ENCODE data around the gene CLEC4F. TPM values are rescaled to one million over a fixed set of nuclear protein-coding genes. Genes with fewer than 3 reads are reported as not detected.
"Not testable (repeated sequence)": the region's sequence is repeated elsewhere in the genome, so short reads cannot be mapped to it uniquely, and the experiment has no call there.

CLEC4F gene
- total and polyA plus RNA-seq, 12 donors = 0.06 to 2.4 (median 0.30) TPM; not detected in 2

DNA sequence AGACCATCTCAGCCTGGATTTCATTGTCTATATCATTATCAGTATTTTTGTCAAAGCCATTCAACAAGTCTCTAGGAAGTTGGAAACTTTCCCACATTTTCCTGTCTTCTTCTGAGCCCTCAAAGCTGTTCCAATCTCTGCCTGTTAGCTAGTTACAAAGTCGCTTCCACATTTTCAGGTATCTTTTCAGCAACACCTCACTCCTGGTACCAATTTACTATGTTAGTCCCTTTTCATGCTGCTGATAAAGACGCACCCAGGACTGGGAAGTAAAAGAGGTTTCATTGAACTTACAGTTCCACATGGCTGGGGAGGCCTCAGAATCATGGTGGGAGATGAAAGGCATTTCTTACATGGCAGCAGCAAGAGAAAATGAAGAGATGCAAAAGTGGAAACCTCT, 20.7 kb downstream of the CLEC4F start:
- Histone ChIP-seq H3K27ac (no peak overlapping the region), H3K9me3 (peaks cover 0 to 18% (median 0%) of the 10 kb centered on the region in 11 donors), H3K27me3 (peaks cover 0 to 12% (median 0%) of the 10 kb centered on the region in 7 donors), H3K4me3 (no peak overlapping the region), H3K4me1 (peaks cover 0 to 4% (median 0%) of the 10 kb centered on the region in 9 donors), H3K36me3 (no peaks in the 10 kb centered on the region)
- intact Hi-C loops (cut with DNase I) = loop anchor here in 4 of 10 donors (10.0 kb wide), 1 partner anchor 145 kb away; no protein-coding TSS in a partner anchor
- TF ChIP-seq, protein P1, sequence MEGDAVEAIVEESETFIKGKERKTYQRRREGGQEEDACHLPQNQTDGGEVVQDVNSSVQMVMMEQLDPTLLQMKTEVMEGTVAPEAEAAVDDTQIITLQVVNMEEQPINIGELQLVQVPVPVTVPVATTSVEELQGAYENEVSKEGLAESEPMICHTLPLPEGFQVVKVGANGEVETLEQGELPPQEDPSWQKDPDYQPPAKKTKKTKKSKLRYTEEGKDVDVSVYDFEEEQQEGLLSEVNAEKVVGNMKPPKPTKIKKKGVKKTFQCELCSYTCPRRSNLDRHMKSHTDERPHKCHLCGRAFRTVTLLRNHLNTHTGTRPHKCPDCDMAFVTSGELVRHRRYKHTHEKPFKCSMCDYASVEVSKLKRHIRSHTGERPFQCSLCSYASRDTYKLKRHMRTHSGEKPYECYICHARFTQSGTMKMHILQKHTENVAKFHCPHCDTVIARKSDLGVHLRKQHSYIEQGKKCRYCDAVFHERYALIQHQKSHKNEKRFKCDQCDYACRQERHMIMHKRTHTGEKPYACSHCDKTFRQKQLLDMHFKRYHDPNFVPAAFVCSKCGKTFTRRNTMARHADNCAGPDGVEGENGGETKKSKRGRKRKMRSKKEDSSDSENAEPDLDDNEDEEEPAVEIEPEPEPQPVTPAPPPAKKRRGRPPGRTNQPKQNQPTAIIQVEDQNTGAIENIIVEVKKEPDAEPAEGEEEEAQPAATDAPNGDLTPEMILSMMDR (IDR thresholded peaks at IDR 0.05) = no peak
- ATAC-seq (no peak), DNase-seq (no peak)
- 86 to 91% methylated on average over 2 of the region's 2 CpGs for WGBS, 2 donors

DNA sequence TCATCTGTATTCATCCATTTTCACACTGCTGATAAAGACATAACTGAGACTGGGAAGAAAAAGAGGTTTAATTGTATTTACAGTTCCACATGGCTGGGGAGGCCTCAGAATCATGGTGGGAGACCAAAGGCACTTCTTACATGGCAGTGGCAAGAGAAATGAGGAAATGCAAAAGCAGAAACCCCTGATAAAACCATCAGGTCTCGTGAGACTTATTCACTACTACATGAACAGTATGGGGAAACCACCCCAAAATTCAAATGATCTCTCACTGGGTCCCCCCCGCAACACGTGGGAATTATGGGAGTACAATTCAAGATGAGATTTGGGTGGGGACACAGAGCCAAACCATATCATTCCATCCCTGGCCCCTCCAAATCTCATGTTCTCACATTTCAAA, 22.4 kb downstream of the CLEC4F start:
- not testable (repeated sequence) for DNase-seq, H3K36me3 ChIP-seq, H3K4me3 ChIP-seq, ATAC-seq, H3K27ac ChIP-seq
- H3K9me3 ChIP-seq = peaks cover 0 to 17% (median 0%) of the 10 kb centered on the region in 11 donors
- intact Hi-C loops (cut with DNase I) = loop anchor here in 4 of 10 donors (10.0 kb wide), 1 partner anchor 147 kb away; no protein-coding TSS in a partner anchor
- H3K27me3 ChIP-seq = peaks cover 0 to 23% (median 10%) of the 10 kb centered on the region in 7 donors
- 80 to 83% methylated on average over 3 of the region's 3 CpGs for WGBS, 2 donors
- peaks cover 0 to 10% (median 0%) of the 10 kb centered on the region in 9 donors for H3K4me1 ChIP-seq

DNA sequence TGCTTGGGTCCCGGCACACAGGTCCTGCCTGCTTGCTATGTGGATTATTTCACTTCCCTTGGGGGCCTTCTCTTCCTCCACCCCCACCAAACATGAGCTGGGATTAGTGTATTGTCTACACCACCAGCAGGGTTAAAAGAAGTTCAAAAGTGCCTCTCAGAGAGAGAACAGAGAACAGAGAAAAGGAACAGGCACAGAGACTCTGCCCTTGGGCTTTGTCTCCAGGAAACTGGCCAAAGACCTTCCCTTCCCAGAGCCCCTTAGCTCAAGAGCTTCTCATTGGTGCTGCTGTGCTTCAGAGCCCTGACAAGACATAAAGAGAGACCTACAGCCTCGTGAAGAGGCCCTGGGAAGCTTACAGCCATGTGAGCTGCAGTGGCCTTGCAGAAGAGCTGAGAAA, 22.9 kb downstream of the CLEC4F start:
- intact Hi-C loops (cut with DNase I) = loop anchor here in 4 of 10 donors (10.0 kb wide), 1 partner anchor 147 kb away; no protein-coding TSS in a partner anchor
- Histone ChIP-seq H3K4me1 (peaks cover 0 to 14% (median 0%) of the 10 kb centered on the region in 9 donors), H3K36me3 (no peaks in the 10 kb centered on the region), H3K4me3 (no peak overlapping the region), H3K9me3 (peaks cover 0 to 17% (median 0%) of the 10 kb centered on the region in 11 donors), H3K27me3 (peaks cover 0 to 28% (median 10%) of the 10 kb centered on the region in 7 donors), H3K27ac (no peak overlapping the region)
- no peak for ATAC-seq
- no peak for DNase-seq
- TF ChIP-seq, protein P1 (IDR thresholded peaks at IDR 0.05) = no peak
- WGBS, 2 donors = 44 to 49% methylated on average over 2 of the region's 2 CpGs

DNA sequence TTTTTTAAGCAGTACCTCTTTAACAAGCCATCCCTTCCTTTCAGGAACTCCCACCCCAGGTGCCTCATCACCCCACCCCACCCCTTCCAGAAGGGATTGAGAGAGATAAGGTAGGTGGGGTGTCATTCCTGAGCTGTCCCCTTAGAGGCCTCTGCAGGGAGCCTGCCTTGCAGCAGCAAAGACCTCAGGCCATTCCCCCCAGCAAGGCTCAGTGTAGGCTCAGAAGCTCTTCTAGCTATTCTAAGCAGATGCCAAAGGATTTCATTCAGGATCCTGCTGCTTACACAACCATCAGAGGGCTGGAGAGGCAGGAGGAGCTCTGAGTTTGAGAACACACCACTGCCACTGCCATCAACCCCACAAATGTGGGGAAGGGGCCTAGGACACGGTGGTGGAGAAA, 24.1 kb downstream of the CLEC4F start:
- peaks cover 0 to 36% (median 19%) of the 10 kb centered on the region in 7 donors for H3K27me3 ChIP-seq
- TF ChIP-seq, protein P1 (IDR thresholded peaks at IDR 0.05) = no peak
- no peak overlapping the region for H3K27ac ChIP-seq
- H3K36me3 ChIP-seq = no peaks in the 10 kb centered on the region
- H3K9me3 ChIP-seq = peaks cover 0 to 17% (median 0%) of the 10 kb centered on the region in 11 donors
- DNase-seq (no peak), ATAC-seq (no peak)
- WGBS, 2 donors = 86 to 90% methylated on average over 1 of the region's 1 CpG
- peaks cover 0 to 14% (median 0%) of the 10 kb centered on the region in 9 donors for H3K4me1 ChIP-seq
- H3K4me3 ChIP-seq = no peak overlapping the region
- intact Hi-C loops (cut with DNase I) = loop anchor here in 4 of 10 donors (10.0 kb wide), 1 partner anchor 149 kb away; no protein-coding TSS in a partner anchor
